Ishikawa (cell line): ENCODE results near the gene ZNF672.

ENCODE experiments used
- CEBPB ChIP-seq: IDR thresholded peaks from 2 replicates; pipeline ENCODE4 v1.6.1; 2012
- CREB1 ChIP-seq: IDR thresholded peaks from 2 replicates; pipeline ENCODE4 v1.6.1; 2012; ENCODE audit warnings: low read depth
- EGR1 ChIP-seq: IDR thresholded peaks from 2 replicates; pipeline ENCODE4 v1.6.1; 2012
- EP300 ChIP-seq: IDR thresholded peaks from 2 replicates; pipeline ENCODE4 v1.6.1; 2012; ENCODE audit warnings: borderline replicate concordance
- FOXM1 ChIP-seq: IDR thresholded peaks from 2 replicates; pipeline ENCODE4 v1.6.1; 2012; ENCODE audit warnings: low read depth, borderline replicate concordance
- MAX ChIP-seq: IDR thresholded peaks from 2 replicates; pipeline ENCODE4 v1.6.1; 2012
- NFIC ChIP-seq: IDR thresholded peaks from 2 replicates; pipeline ENCODE4 v1.6.1; 2012
- RAD21 ChIP-seq: IDR thresholded peaks from 2 replicates; pipeline ENCODE4 v1.6.1; 2012; ENCODE audit warnings: low read depth
- TAF1 ChIP-seq: IDR thresholded peaks from 2 replicates; pipeline ENCODE4 v1.6.1; 2012; ENCODE audit warnings: low read depth, mild to moderate bottlenecking
- TCF12 ChIP-seq: IDR thresholded peaks from 2 replicates; pipeline ENCODE4 v1.6.1; 2012; ENCODE audit warnings: low read depth
- TEAD4 ChIP-seq: IDR thresholded peaks from 2 replicates; pipeline ENCODE4 v1.6.1; 2012
- USF1 ChIP-seq: IDR thresholded peaks from 2 replicates; pipeline ENCODE4 v1.6.1; 2012
- YY1 ChIP-seq: IDR thresholded peaks from 2 replicates; pipeline ENCODE4 v1.6.1; 2012; ENCODE audit warnings: low read depth
- ZBTB7A ChIP-seq: IDR thresholded peaks from 2 replicates; pipeline ENCODE4 v1.6.1; 2012; ENCODE audit warnings: low read depth
- TF ChIP-seq, protein P1 (sequence below): IDR thresholded peaks from 2 replicates; pipeline ENCODE4 v1.6.1; 2012; ENCODE audit warnings: low read depth, mild to moderate bottlenecking

ZNF672 gene

GRCh38 chr1:248891758-248892157 lies 53.7 kb downstream of the ZNF672 start:
- TF ChIP-seq FOXM1 = no peak
- no peak for TF ChIP-seq TEAD4
- no peak for TF ChIP-seq USF1
- no peak for TF ChIP-seq YY1
- TF ChIP-seq EGR1 = no peak
- no peak for TF ChIP-seq NFIC
- TF ChIP-seq, protein P1, sequence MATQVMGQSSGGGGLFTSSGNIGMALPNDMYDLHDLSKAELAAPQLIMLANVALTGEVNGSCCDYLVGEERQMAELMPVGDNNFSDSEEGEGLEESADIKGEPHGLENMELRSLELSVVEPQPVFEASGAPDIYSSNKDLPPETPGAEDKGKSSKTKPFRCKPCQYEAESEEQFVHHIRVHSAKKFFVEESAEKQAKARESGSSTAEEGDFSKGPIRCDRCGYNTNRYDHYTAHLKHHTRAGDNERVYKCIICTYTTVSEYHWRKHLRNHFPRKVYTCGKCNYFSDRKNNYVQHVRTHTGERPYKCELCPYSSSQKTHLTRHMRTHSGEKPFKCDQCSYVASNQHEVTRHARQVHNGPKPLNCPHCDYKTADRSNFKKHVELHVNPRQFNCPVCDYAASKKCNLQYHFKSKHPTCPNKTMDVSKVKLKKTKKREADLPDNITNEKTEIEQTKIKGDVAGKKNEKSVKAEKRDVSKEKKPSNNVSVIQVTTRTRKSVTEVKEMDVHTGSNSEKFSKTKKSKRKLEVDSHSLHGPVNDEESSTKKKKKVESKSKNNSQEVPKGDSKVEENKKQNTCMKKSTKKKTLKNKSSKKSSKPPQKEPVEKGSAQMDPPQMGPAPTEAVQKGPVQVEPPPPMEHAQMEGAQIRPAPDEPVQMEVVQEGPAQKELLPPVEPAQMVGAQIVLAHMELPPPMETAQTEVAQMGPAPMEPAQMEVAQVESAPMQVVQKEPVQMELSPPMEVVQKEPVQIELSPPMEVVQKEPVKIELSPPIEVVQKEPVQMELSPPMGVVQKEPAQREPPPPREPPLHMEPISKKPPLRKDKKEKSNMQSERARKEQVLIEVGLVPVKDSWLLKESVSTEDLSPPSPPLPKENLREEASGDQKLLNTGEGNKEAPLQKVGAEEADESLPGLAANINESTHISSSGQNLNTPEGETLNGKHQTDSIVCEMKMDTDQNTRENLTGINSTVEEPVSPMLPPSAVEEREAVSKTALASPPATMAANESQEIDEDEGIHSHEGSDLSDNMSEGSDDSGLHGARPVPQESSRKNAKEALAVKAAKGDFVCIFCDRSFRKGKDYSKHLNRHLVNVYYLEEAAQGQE = no peak

GRCh38 chr1:248892590-248892989 lies 54.6 kb downstream of the ZNF672 start:
- no peak for TF ChIP-seq TEAD4
- no peak for TF ChIP-seq TAF1
- TF ChIP-seq NFIC = no peak
- no peak for TF ChIP-seq FOXM1
- no peak for TF ChIP-seq ZBTB7A
- no peak for TF ChIP-seq USF1
- no peak for TF ChIP-seq EGR1
- TF ChIP-seq MAX = no peak
- no peak for TF ChIP-seq CREB1
- no peak for TF ChIP-seq EP300
- TF ChIP-seq, protein P1 = no peak
- no peak for TF ChIP-seq RAD21
- no peak for TF ChIP-seq CEBPB
- no peak for TF ChIP-seq YY1

- TF ChIP-seq NFIC (no peak), EGR1 (no peak), MAX (no peak), CREB1 (no peak), USF1 (no peak), RAD21 (no peak), EP300 (no peak), TCF12 (no peak), YY1 (no peak), FOXM1 (no peak)
These were observed 56.8 kb downstream of the ZNF672 start for GRCh38 chr1:248894837-248895236.

GRCh38 chr1:248897412-248898337 lies 59.7 kb downstream of the ZNF672 start:
- TF ChIP-seq TAF1 = no peak
- TF ChIP-seq YY1 = no peak
- no peak for TF ChIP-seq CREB1
- TF ChIP-seq, protein P1 = no peak
- TF ChIP-seq USF1 = no peak
- no peak for TF ChIP-seq TCF12
- no peak for TF ChIP-seq RAD21
- TF ChIP-seq EGR1 = no peak
- no peak for TF ChIP-seq EP300
- no peak for TF ChIP-seq TEAD4
- TF ChIP-seq MAX = no peak
- TF ChIP-seq ZBTB7A = no peak
- TF ChIP-seq NFIC = no peak
- TF ChIP-seq FOXM1 = no peak
- no peak for TF ChIP-seq CEBPB
